GM12892 (cell line): ENCODE data around the gene COL13A1.

Source experiments
- POLR2A ChIP-seq: IDR thresholded peaks from 2 replicates; pipeline ENCODE4 v1.6.1; 2011; ENCODE audit warnings: low read depth, low read length, control low read depth
- POLR2AphosphoS5 ChIP-seq: IDR thresholded peaks from 2 replicates; pipeline ENCODE4 v1.6.1; 2011; ENCODE audit warnings: low read depth, low read length, control low read depth

DNA sequence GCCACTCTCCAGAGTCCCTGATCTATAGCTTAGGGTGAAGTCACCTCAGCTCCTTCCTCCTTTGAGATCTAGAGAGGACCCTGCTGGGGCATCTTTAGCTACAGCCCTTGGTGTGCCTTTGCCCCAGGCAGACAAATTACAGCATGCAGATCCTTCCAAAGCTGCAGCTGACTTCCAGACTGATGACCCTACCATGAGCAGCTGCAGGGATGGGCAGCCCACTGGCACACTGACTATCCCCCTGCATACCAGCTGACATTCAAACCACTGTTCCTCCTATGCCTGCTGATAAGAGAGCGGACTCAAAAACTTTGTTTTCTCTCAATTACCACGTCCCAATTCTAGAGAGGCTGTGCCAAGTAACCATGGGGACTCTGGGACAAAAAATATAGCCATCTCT lies 70.6 kb downstream of the COL13A1 start:
- TF ChIP-seq POLR2A = no peak
- TF ChIP-seq POLR2AphosphoS5 = no peak
